Stimulated activated CD8-positive, alpha-beta memory T cell treated with anti-CD3 and anti-CD28 coated beads, Interleukin-7, amount 100 ng/mL, for 24 hours (primary cell): Measurements from ENCODE around the gene TBL1X.
A peak's percentile ranks its signal among the peaks of the same experiment; 100 is the strongest.

Experiments
- DNase-seq: peaks from one replicate; pipeline ENCODE4 v3.0.0-alpha.2; 2020; ENCODE audit warnings: low read depth

TBL1X gene

GRCh38 chrX:9498236-9498635 lies 33.4 kb downstream of the TBL1X start:
- no peak for DNase-seq

- no peak for DNase-seq
These were observed 35.7 kb downstream of the TBL1X start for GRCh38 chrX:9500584-9500983.

GRCh38 chrX:9501362-9501761 lies 36.5 kb downstream of the TBL1X start:
- DNase-seq: no peak

- no peak for DNase-seq
These were observed 38.4 kb downstream of the TBL1X start for GRCh38 chrX:9503261-9503660.

- DNase-seq: no peak
These were observed 45.5 kb downstream of the TBL1X start for GRCh38 chrX:9510366-9510765.

GRCh38 chrX:9510980-9511379 lies 46.1 kb downstream of the TBL1X start:
- DNase-seq: no peak

- no peak for DNase-seq
These were observed 50.6 kb downstream of the TBL1X start for GRCh38 chrX:9515489-9515888.

GRCh38 chrX:9515973-9516538 lies 51.2 kb downstream of the TBL1X start:
- no peak for DNase-seq

- no peak for DNase-seq
These were observed 51.8 kb downstream of the TBL1X start for GRCh38 chrX:9516635-9517034.

- no peak for DNase-seq
These were observed 53.2 kb downstream of the TBL1X start for GRCh38 chrX:9518051-9518450.

- no peak for DNase-seq
These were observed 54.0 kb downstream of the TBL1X start for GRCh38 chrX:9518889-9519288.

- DNase-seq: no peak
These were observed 54.8 kb downstream of the TBL1X start for GRCh38 chrX:9519546-9520216.

GRCh38 chrX:9520217-9520590 lies 55.3 kb downstream of the TBL1X start:
- no peak for DNase-seq

- no peak for DNase-seq
These were observed 57.7 kb downstream of the TBL1X start for GRCh38 chrX:9522378-9523155.

GRCh38 chrX:9525511-9526248 lies 60.8 kb downstream of the TBL1X start:
- no peak for DNase-seq

GRCh38 chrX:9526965-9527364 lies 62.1 kb downstream of the TBL1X start:
- no peak for DNase-seq

- no peak for DNase-seq
These were observed 63.6 kb downstream of the TBL1X start for GRCh38 chrX:9528498-9528897.

- no peak for DNase-seq
These were observed 64.4 kb downstream of the TBL1X start for GRCh38 chrX:9529223-9529622.

- peak; percentile 11 for DNase-seq
These were observed 66.0 kb downstream of the TBL1X start for GRCh38 chrX:9530848-9531274.

GRCh38 chrX:9532349-9532748 lies 67.5 kb downstream of the TBL1X start:
- DNase-seq: no peak

- no peak for DNase-seq
These were observed 68.8 kb downstream of the TBL1X start for GRCh38 chrX:9533611-9534010.

GRCh38 chrX:9534686-9535085 lies 69.8 kb downstream of the TBL1X start:
- no peak for DNase-seq

GRCh38 chrX:9535101-9535500 lies 70.2 kb downstream of the TBL1X start:
- DNase-seq: no peak
